Adrenal gland (tissue), 12 donors: ENCODE measurements around the gene ERN1. TPM values are rescaled to one million over a fixed set of nuclear protein-coding genes. Genes with fewer than 3 reads are reported as not detected.
A peak's percentile ranks its signal among the peaks of the same experiment; 100 is the strongest.

Source experiments
- DNase-seq, 7 donors: peaks; one replicate each; pipeline ENCODE4 v3.0.0-alpha.2; 2019 to 2020
- H3K27ac ChIP-seq, 5 donors: fragments of 200-600 bp; sonication (generic) in 4 of 5; 1 replicate in 3 of 5; 2 replicates in 2 of 5; pipeline versions ENCODE4 v1.5.1 to v1.8.0; 2016 to 2020; ENCODE audit warnings: mild to moderate bottlenecking in 1 of 5
- H3K27me3 ChIP-seq: fragments of 200-600 bp; 2 replicates; pipeline ENCODE4 v1.8.0; 2021
- H3K36me3 ChIP-seq, 2 donors: fragments of 200-600 bp; replicated peaks in 1 of 2; 1 replicate in 1 of 2; 2 replicates in 1 of 2; pipeline versions ENCODE4 v1.5.1 to v1.8.0; 2018 to 2022
- H3K4me1 ChIP-seq, 2 donors: fragments of 200-600 bp; replicated peaks in 1 of 2; 1 replicate in 1 of 2; 2 replicates in 1 of 2; pipeline versions ENCODE4 v1.5.1 to v1.8.0; 2018 to 2021
- H3K4me3 ChIP-seq, 4 donors: fragments of 200-600 bp; sonication (generic) in 3 of 4; one replicate each; pipeline ENCODE4 v1.5.1; 2016 to 2018
- H3K9me3 ChIP-seq, 3 donors: fragments of 200-600 bp; sonication (generic) in 1 of 3; replicated peaks in 1 of 3; 1 replicate in 2 of 3; 2 replicates in 1 of 3; pipeline versions ENCODE4 v1.5.1 to v1.8.0; 2016 to 2021
- CTCF ChIP-seq, 6 experiments: fragments of 450-650 bp in 4 of 6; fragments of 200-600 bp in 2 of 6; sonication (generic) in 1 of 6; IDR thresholded peaks; 1 replicate in 5 of 6; 2 replicates in 1 of 6; pipeline versions ENCODE4 v1.5.1 to v1.8.0; 2016 to 2021; ENCODE audit warnings: antibody characterized with exemption in 6 of 6, mild to moderate bottlenecking in 2 of 6, moderate library complexity in 1 of 6
- POLR2A ChIP-seq, 2 donors: fragments of 450-650 bp; IDR thresholded peaks; one replicate each; pipeline ENCODE4 v1.6.1; 2017; ENCODE audit warnings: antibody characterized with exemption in 2 of 2, mild to moderate bottlenecking in 2 of 2, moderate library complexity in 1 of 2
- WGBS, 4 donors: extraction: QIAGEN DNeasy Blood & Tissue Kit in 2 of 4; methylation state at CpG; one replicate each; pipeline versions ENCODE4 v1.1.5 to v1.1.7; 2013 to 2017; 5-methylcytosine and 5-hydroxymethylcytosine counted together
- intact Hi-C, 2 donors: fragments of 100-400 bp; cut with DNase I; formaldehyde crosslinking; loops; one replicate each; pipeline versions ENCODE4 v1.14.1 to v1.15.0; 2022 to 2023
- polyA plus RNA-seq, 3 donors: library from polyadenylated mRNA; stranded (reverse); fragments of 200-250 nt in 2 of 3; fragments of 350-450 nt in 1 of 3; fragmentation: Illumina TruSeq in 1 of 3; extraction: RNeasy Lipid Tissue Mini Kit (QIAGEN cat#74804) in 1 of 3; gene quantifications; one replicate each; pipeline ENCODE4 v1.2.3, GENCODE V29; 2013 to 2014
- total RNA-seq, 9 donors: library from RNA; depleted of rRNA in 4 of 9; stranded (reverse); fragments of >200 nt in 4 of 9; fragments of 120-200 nt in 1 of 9; fragmentation: NEBNext Ultra II Directional in 1 of 9; extraction: Animal tissue kit (Norgen Biotek cat#: 25700) in 1 of 9; gene quantifications; one replicate each; pipeline versions ENCODE4 v1.1.0 to v1.2.4, GENCODE V29; 2013 to 2023
- donor health status: healthy with polysubstance abuse.
- donor health status: Bipolar disorder and iron deficiency.
- donor health status: DM: yes; HTN: yes; CAD: no.
- donor health status: DM: no; HTN: no; CAD: no.
- donor health status: DM: no; HTN: no; CAD: no.
- donor health status: DM: yes; HTN: yes; CAD: no.

Gene ERN1
- total and polyA plus RNA-seq, 12 donors = 31.9 to 205 (median 63.1) TPM

- WGBS, 4 donors = 48 to 73% (median 63%) methylated on average over 2 of the region's 2 CpGs
Measured at GRCh38 chr17:64085650-64086005, 44.3 kb downstream of the ERN1 start.

GRCh38 chr17:64084940-64085649 is 44.8 kb downstream of the ERN1 start:
- DNase-seq = no peak
- intact Hi-C loops = no loop called here
- Histone ChIP-seq H3K27ac (peak overlapping the region in 3 of 5 donors; percentile 24 to 76 (median 68)), H3K4me1 (peaks cover 35 to 70% of the 10 kb centered on the region in 2 donors), H3K27me3 (no peaks in the 10 kb centered on the region), H3K36me3 (peaks cover 0 to 3% of the 10 kb centered on the region in 2 donors), H3K9me3 (no peaks in the 10 kb centered on the region), H3K4me3 (no peak overlapping the region)
- WGBS, 4 donors = 68 to 83% (median 74%) methylated on average over 8 of the region's 8 CpGs
- TF ChIP-seq CTCF (IDR thresholded peaks at IDR 0.05) (no peak), POLR2A (IDR thresholded peaks at IDR 0.05) (no peak)

More at GRCh38 chr17:64085650-64086005, 44.3 kb downstream of the ERN1 start:
- intact Hi-C loops = no loop called here
- H3K4me3 ChIP-seq = no peak overlapping the region
- H3K9me3 ChIP-seq = no peaks in the 10 kb centered on the region
- H3K27me3 ChIP-seq = no peaks in the 10 kb centered on the region
- no peaks in the 10 kb centered on the region for H3K36me3 ChIP-seq
- peaks cover 40 to 75% of the 10 kb centered on the region in 2 donors for H3K4me1 ChIP-seq
- peak overlapping the region in 3 of 5 donors; percentile 24 to 76 (median 68) for H3K27ac ChIP-seq
- peak in 1 of 7 donors; percentile 34 for DNase-seq
- no peak for TF ChIP-seq POLR2A (IDR thresholded peaks at IDR 0.05)
- TF ChIP-seq CTCF (IDR thresholded peaks at IDR 0.05) = peak in 1 of 6 experiments; percentile 6

DNA sequence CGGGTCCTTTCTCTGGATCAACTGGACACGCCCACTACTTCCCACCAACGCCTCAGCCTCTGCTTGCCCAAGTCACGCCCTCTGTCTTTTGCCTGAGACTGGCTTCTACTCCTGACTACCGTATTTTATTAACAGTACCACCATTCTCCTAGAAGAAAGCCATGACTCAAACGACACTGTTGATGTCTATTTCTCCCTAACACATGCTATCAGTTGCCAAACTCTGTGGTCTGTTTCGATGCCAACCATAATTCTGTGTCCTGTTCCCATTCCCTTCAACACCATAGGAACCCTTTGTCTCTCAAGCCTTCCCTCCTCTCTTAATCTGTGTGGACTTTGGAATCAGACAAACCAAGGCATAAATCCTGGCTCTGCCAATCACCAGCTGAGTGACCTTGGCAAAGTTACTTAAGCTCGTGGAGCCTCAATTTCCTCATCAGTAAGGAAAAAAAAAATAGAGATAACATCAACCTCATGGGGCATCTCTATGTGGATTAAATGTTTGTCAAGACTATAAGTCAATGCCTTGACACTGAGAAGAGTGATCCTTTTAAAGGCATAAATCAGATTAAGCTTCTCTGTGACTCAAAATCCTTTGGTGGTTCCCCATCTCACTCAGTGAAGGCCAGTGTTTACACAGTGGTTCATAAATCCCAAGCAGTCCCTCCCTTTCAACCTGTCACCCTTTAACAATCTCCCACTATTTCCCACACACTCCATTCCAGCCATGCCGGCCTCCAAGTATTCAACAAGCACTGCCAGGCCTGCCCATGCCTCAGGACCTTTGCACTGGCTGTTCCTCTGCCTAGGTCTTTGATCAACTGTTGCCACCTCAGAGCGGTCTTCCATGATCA is 45.6 kb downstream of the ERN1 start:
- WGBS, 4 donors = 38 to 50% (median 45%) methylated on average over 10 of the region's 10 CpGs
- H3K9me3 ChIP-seq = no peaks in the 10 kb centered on the region
- H3K4me3 ChIP-seq = no peak overlapping the region
- H3K27me3 ChIP-seq = no peaks in the 10 kb centered on the region
- peak overlapping the region in 4 of 5 donors; percentile 13 to 76 (median 58) for H3K27ac ChIP-seq
- intact Hi-C loops = no loop called here
- peak in 1 of 7 donors; percentile 45 for DNase-seq
- peaks cover 32 to 63% of the 10 kb centered on the region in 2 donors for H3K4me1 ChIP-seq
- peaks cover 0 to 7% of the 10 kb centered on the region in 2 donors for H3K36me3 ChIP-seq
- TF ChIP-seq CTCF (IDR thresholded peaks at IDR 0.05) (no peak), POLR2A (IDR thresholded peaks at IDR 0.05) (no peak)

DNA sequence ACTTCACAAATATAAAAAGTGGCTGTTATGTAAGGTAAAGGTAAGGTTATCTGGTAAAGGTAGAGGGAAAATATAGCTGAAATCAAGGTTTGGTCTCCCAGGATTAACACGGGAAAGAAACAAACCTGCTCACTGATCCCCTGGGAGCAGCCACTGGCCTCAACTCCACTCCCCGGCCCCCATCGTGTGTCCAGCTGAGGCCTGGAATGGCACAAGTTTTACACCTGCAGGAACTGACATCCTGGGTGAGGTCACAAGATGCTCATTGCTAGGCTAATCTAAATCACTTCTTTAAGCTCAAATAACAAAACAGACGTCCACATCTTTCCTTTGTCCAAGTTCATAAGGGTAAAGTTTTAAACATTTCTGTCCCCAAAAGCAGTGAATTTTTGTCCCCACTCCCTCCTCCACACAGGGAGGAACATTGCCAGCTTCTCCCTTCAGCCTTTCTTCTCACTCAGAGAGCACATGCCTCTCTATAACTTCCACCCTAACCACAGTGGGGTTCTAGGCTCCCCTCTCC is 46.3 kb downstream of the ERN1 start:
- H3K9me3 ChIP-seq = no peaks in the 10 kb centered on the region
- H3K27me3 ChIP-seq = no peaks in the 10 kb centered on the region
- H3K4me1 ChIP-seq = peaks cover 32 to 63% of the 10 kb centered on the region in 2 donors
- H3K27ac ChIP-seq = peak overlapping the region in 4 of 5 donors; percentile 13 to 76 (median 58)
- intact Hi-C loops = no loop called here
- no peak overlapping the region for H3K4me3 ChIP-seq
- no peak for TF ChIP-seq POLR2A (IDR thresholded peaks at IDR 0.05)
- no peak for TF ChIP-seq CTCF (IDR thresholded peaks at IDR 0.05)
- 42 to 57% (median 51%) methylated on average over 4 of the region's 4 CpGs for WGBS, 4 donors
- DNase-seq = no peak
- peaks cover 0 to 14% of the 10 kb centered on the region in 2 donors for H3K36me3 ChIP-seq
